A549 (cell line): ENCODE measurements around the gene IQGAP2.

Source experiments
- CHD2 ChIP-seq: fragments of 150-350 bp; IDR thresholded peaks from 2 replicates; pipeline ENCODE4 v1.6.1; 2014; ENCODE audit warnings: low read length; ENCODE audit not compliant: partially characterized antibody
- CTCF ChIP-seq: fragments of >200 bp; sonication (Bioruptor Twin); formaldehyde crosslinking; IDR thresholded peaks from 3 replicates; pipeline ENCODE4 v1.5.1; 2016
- EHF ChIP-seq: fragments of 250-450 bp; sonication (Bioruptor Pico); IDR thresholded peaks from 2 replicates; pipeline ENCODE4 v1.5.0; 2020; ENCODE audit warnings: mild to moderate bottlenecking
- EHMT2 ChIP-seq: fragments of 200-600 bp; sonication (generic); IDR thresholded peaks from 2 replicates; pipeline ENCODE4 v1.6.1; 2016; ENCODE audit warnings: antibody characterized with exemption, low read depth, mild to moderate bottlenecking, moderate library complexity
- MYC ChIP-seq: IDR thresholded peaks from 2 replicates; pipeline ENCODE4 v1.6.1; 2012; ENCODE audit warnings: mild to moderate bottlenecking, inconsistent platforms, low read length, improper control_type of control experiment, borderline replicate concordance
- POLR2A ChIP-seq: IDR thresholded peaks from 2 replicates; pipeline ENCODE4 v1.6.1; 2012; ENCODE audit warnings: mild to moderate bottlenecking, low read length
- RARB ChIP-seq: fragments of 250-450 bp; sonication (Bioruptor Pico); IDR thresholded peaks from 2 replicates; pipeline ENCODE4 v1.8.0; 2021; ENCODE audit warnings: mild to moderate bottlenecking, moderate library complexity
- REST ChIP-seq: fragments of 200-600 bp; sonication (generic); IDR thresholded peaks from 2 replicates; pipeline ENCODE4 v1.6.1; 2016; ENCODE audit warnings: antibody characterized with exemption, mild to moderate bottlenecking, moderate library complexity
- RFX5 ChIP-seq: fragments of 450-650 bp; IDR thresholded peaks from 2 replicates; pipeline ENCODE4 v1.7.1; 2014; ENCODE audit warnings: antibody characterized with exemption, mild to moderate bottlenecking, moderate library complexity
- USF2 ChIP-seq: fragments of 450-650 bp; IDR thresholded peaks from 2 replicates; pipeline ENCODE4 v1.6.1; 2014; ENCODE audit warnings: antibody characterized with exemption
- ZFP36 ChIP-seq: fragments of 450-650 bp; IDR thresholded peaks from 2 replicates; pipeline ENCODE4 v1.6.1; 2014; ENCODE audit warnings: borderline replicate concordance; ENCODE audit not compliant: partially characterized antibody

GRCh38 chr5:76385540-76385939, 17.5 kb upstream of the IQGAP2 start:
- TF ChIP-seq MYC (no peak), CHD2 (no peak), CTCF (no peak), EHMT2 (no peak), RARB (CRISPR knock-in tag) (no peak), EHF (no peak), ZFP36 (no peak), RFX5 (no peak), POLR2A (no peak), USF2 (no peak), REST (no peak)
